ENCODE results near the gene PHACTR4. TPM values are rescaled to one million over a fixed set of nuclear protein-coding genes. Genes with fewer than 3 reads are reported as not detected.

The PHACTR4 gene
- total and polyA plus RNA-seq, 2 of the 8 experiments (the other 6 are each of a cell fraction or from before 2014, with no cell fraction given), result 23.7 to 57.8 TPM

GRCh38 chr1:28447679-28448078, 78.1 kb downstream of the PHACTR4 start (continued):
- TF ChIP-seq CHD7 (IDR thresholded peaks at IDR 0.05; ENCODE audit: insufficient replicate concordance, low read length) (no peak), CHD2 (IDR thresholded peaks at IDR 0.05; ENCODE audit: low read length) (no peak), NRF1 (IDR thresholded peaks at IDR 0.05; ENCODE audit: low read depth, low read length) (no peak), CREB1 (IDR thresholded peaks at IDR 0.05) (no peak), ATF2 (IDR thresholded peaks at IDR 0.05; ENCODE audit: low read length) (no peak)

All from H1 (cell line).